Calu3 (cell line): ENCODE results near the gene TYMS. TPM values are rescaled to one million over a fixed set of nuclear protein-coding genes. Genes with fewer than 3 reads are reported as not detected.

Source experiments
- Bru-seq: library from RNA; stranded (reverse); fragments of 400-500 nt; gene quantifications from one replicate; lab custom pipeline; 2021; lab: Mats Ljungman, UMichigan
- BruChase-seq, 2 experiments: library from RNA; stranded (reverse); fragments of 400-500 nt; gene quantifications; one replicate each; lab custom pipeline; 2021; lab: Mats Ljungman, UMichigan
- BruUV-seq: library from RNA; stranded (reverse); fragments of 400-500 nt; replicated peaks from 2 replicates; lab custom pipeline; 2021; lab: Mats Ljungman, UMichigan
- CTCF ChIA-PET: fragments of 300-600 bp; sonication (Branson Sonifier 250); formaldehyde crosslinking; loops from one replicate; lab custom pipeline; 2022; ENCODE audit warnings: antibody characterized with exemption; lab: Charles Lee
- DNase-seq: peaks from one replicate; pipeline ENCODE4 v3.0.0; 2022
- H3K27ac Mint-ChIP-seq: one replicate; pipeline ENCODE4 v1.8.0; 2022; ENCODE audit warnings: mixed read lengths; ENCODE audit not compliant: unreplicated experiment
- H3K27me3 Mint-ChIP-seq: one replicate; pipeline ENCODE4 v1.8.0; 2022; ENCODE audit warnings: mixed read lengths; ENCODE audit not compliant: unreplicated experiment
- H3K36me3 Mint-ChIP-seq: one replicate; pipeline ENCODE4 v1.8.0; 2022; ENCODE audit warnings: mild to moderate bottlenecking, moderate library complexity, mixed read lengths; ENCODE audit not compliant: insufficient read depth, unreplicated experiment
- H3K4me1 Mint-ChIP-seq: one replicate; pipeline ENCODE4 v1.8.0; 2022; ENCODE audit warnings: mild to moderate bottlenecking, low read depth, mixed read lengths; ENCODE audit not compliant: unreplicated experiment
- H3K4me3 Mint-ChIP-seq: one replicate; pipeline ENCODE4 v1.8.0; 2022; ENCODE audit warnings: mild to moderate bottlenecking, low read depth, moderate library complexity, mixed read lengths; ENCODE audit not compliant: unreplicated experiment
- H3K9me3 Mint-ChIP-seq: one replicate; pipeline ENCODE4 v1.8.0; 2022; ENCODE audit warnings: low read depth, mixed read lengths; ENCODE audit not compliant: unreplicated experiment
- CTCF ChIP-seq: fragments of 200-600 bp; IDR thresholded peaks from one replicate; pipeline ENCODE4 v1.8.0; 2022; ENCODE audit warnings: antibody characterized with exemption; ENCODE audit not compliant: unreplicated experiment
- intact Hi-C: fragments of 100-400 bp; cut with micrococcal nuclease; formaldehyde crosslinking; loops from one replicate; pipeline ENCODE4 v1.10.0; 2022; ENCODE audit not compliant: unreplicated experiment
- long read RNA-seq: library from polyadenylated mRNA; stranded (forward); transcript quantifications from one replicate; pipeline ENCODE4 v2.0.0, GENCODE V29; 2022
- total RNA-seq: library from RNA; stranded (reverse); gene quantifications from 2 replicates; pipeline ENCODE4 v1.2.3, GENCODE V29; 2022

Gene TYMS
- total RNA-seq, result 71.8 and 84.1 TPM in 2 replicates
- percentile 93 among the genes with signal in this experiment for Bru-seq, nascent RNA
- percentile 93 among the genes with signal in this experiment for BruChase-seq, experiment 1, labeled RNA remaining after a 6-hour chase
- percentile 96 among the genes with signal in this experiment for BruChase-seq, experiment 2, labeled RNA remaining after a 2-hour chase
- long read RNA-seq, transcript TYMS-203 (7 exons, 1,662 nt), result major isoform, 53 of 72 reads
- long read RNA-seq, partial matches to known transcripts, result 10 of 72 reads
- long read RNA-seq, other reads (novel, unspliced or antisense), result 4 of 72 reads

GRCh38 chr18:657311-658000, at the start of gene TYMS:
TSS of gene TYMS (plus strand) at chr18:657653. CDS start at chr18:657743, 90 bp downstream.
- Mint-ChIP-seq H3K36me3 (peaks cover 42% of the 10 kb centered on the region), H3K27ac (peak within 1 kb of the TSS; percentile 69), H3K4me1 (peaks cover 9% of the 10 kb centered on the region), H3K27me3 (no peaks in the 10 kb centered on the region), H3K4me3 (peak within 1 kb of the TSS; percentile 78), H3K9me3 (peaks cover 3% of the 10 kb centered on the region)
- DNase-seq, result peak; percentile 81
- CTCF ChIA-PET, result interaction anchor here (1.1 to 1.6 kb wide), 4 partner anchors 16 to 173 kb away, joined by 3 to 5 read pairs (median 4); partner anchors contain the start of gene ENOSF1
- no peak for TF ChIP-seq CTCF
- no TSS peak for BruUV-seq
- intact Hi-C loops, result no loop called here

- Mint-ChIP-seq H3K4me3 (no peak overlapping the region), H3K27me3 (peaks cover 42% of the 10 kb centered on the region), H3K4me1 (no peaks in the 10 kb centered on the region), H3K36me3 (no peaks in the 10 kb centered on the region), H3K9me3 (no peaks in the 10 kb centered on the region), H3K27ac (no peak overlapping the region)
- BruUV-seq, result no TSS peak
- no peak for TF ChIP-seq CTCF
- intact Hi-C loops, result no loop called here
- no peak for DNase-seq
- CTCF ChIA-PET, result no interaction called here
Measured at GRCh38 chr18:607930-608329, 49.5 kb upstream of the TYMS start.

GRCh38 chr18:610214-610928, 47.1 kb upstream of the TYMS start:
- H3K27me3 Mint-ChIP-seq, result peaks cover 25% of the 10 kb centered on the region
- CTCF ChIA-PET, result no interaction called here
- no TSS peak for BruUV-seq
- no peak for TF ChIP-seq CTCF
- no peaks in the 10 kb centered on the region for H3K36me3 Mint-ChIP-seq
- DNase-seq, result no peak
- intact Hi-C loops, result loop anchor here (5.0 kb wide), 1 partner anchor 123 kb away; no protein-coding TSS in a partner anchor
- no peaks in the 10 kb centered on the region for H3K9me3 Mint-ChIP-seq
- no peak overlapping the region for H3K4me3 Mint-ChIP-seq
- H3K27ac Mint-ChIP-seq, result no peak overlapping the region
- H3K4me1 Mint-ChIP-seq, result no peaks in the 10 kb centered on the region

GRCh38 chr18:612156-612555, 45.3 kb upstream of the TYMS start:
- Mint-ChIP-seq H3K27me3 (peaks cover 25% of the 10 kb centered on the region), H3K27ac (no peak overlapping the region), H3K9me3 (no peaks in the 10 kb centered on the region), H3K4me1 (no peaks in the 10 kb centered on the region), H3K36me3 (no peaks in the 10 kb centered on the region), H3K4me3 (no peak overlapping the region)
- CTCF ChIA-PET, result no interaction called here
- no TSS peak for BruUV-seq
- no peak for TF ChIP-seq CTCF
- DNase-seq, result no peak
- intact Hi-C loops, result loop anchor here (5.0 kb wide), 1 partner anchor 125 kb away; no protein-coding TSS in a partner anchor
